Smooth muscle cell (in vitro differentiated cells): ENCODE data around the gene UNC5A. TPM values are rescaled to one million over a fixed set of nuclear protein-coding genes. Genes with fewer than 3 reads are reported as not detected.

Source experiments
- DNase-seq: peaks from one replicate; lab custom pipeline; 2025; ENCODE audit not compliant: unreplicated experiment; lab: John Stamatoyannopoulos, UW
- H2AFZ ChIP-seq: fragments of 200-600 bp; sonication (generic); 2 replicates; pipeline ENCODE4 v1.6.0; 2016; ENCODE audit warnings: antibody characterized with exemption, low read depth, mild to moderate bottlenecking
- H3F3A ChIP-seq: fragments of 200-600 bp; sonication (generic); 2 replicates; pipeline ENCODE4 v1.6.0; 2017; ENCODE audit warnings: antibody characterized with exemption, low read depth
- H3K27ac ChIP-seq: fragments of 200-600 bp; sonication (generic); 2 replicates; pipeline ENCODE4 v1.5.1; 2016; ENCODE audit warnings: low read depth, mild to moderate bottlenecking
- H3K27me3 ChIP-seq: fragments of 200-600 bp; sonication (generic); 2 replicates; pipeline ENCODE4 v1.6.1; 2016; ENCODE audit warnings: low read depth, mild to moderate bottlenecking
- H3K36me3 ChIP-seq: fragments of 200-600 bp; sonication (generic); 2 replicates; pipeline ENCODE4 v1.5.1; 2016; ENCODE audit warnings: low read depth
- H3K4me1 ChIP-seq: fragments of 200-600 bp; sonication (generic); 2 replicates; pipeline ENCODE4 v1.5.1; 2016; ENCODE audit warnings: low read depth
- H3K4me2 ChIP-seq: fragments of 200-600 bp; sonication (generic); 2 replicates; pipeline ENCODE4 v1.6.0; 2016; ENCODE audit warnings: mild to moderate bottlenecking
- H3K4me3 ChIP-seq: fragments of 200-600 bp; sonication (generic); 2 replicates; pipeline ENCODE4 v1.5.1; 2016; ENCODE audit warnings: mild to moderate bottlenecking
- H3K79me2 ChIP-seq: fragments of 200-600 bp; sonication (generic); 2 replicates; pipeline ENCODE4 v1.6.0; 2016; ENCODE audit warnings: low read depth, mild to moderate bottlenecking
- H3K9ac ChIP-seq: fragments of 200-600 bp; sonication (generic); 2 replicates; pipeline ENCODE4 v1.6.0; 2016; ENCODE audit warnings: low read depth
- H3K9me3 ChIP-seq: fragments of 200-600 bp; sonication (generic); replicated peaks from 2 replicates; pipeline ENCODE4 v1.5.1; 2016; ENCODE audit warnings: low read depth
- H4K20me1 ChIP-seq: fragments of 200-600 bp; sonication (generic); 2 replicates; pipeline ENCODE4 v1.6.0; 2016; ENCODE audit warnings: low read depth
- CTCF ChIP-seq: fragments of 200-600 bp; sonication (generic); IDR thresholded peaks from 2 replicates; pipeline ENCODE4 v1.5.1; 2017; ENCODE audit warnings: borderline replicate concordance, mild to moderate bottlenecking, antibody characterized with exemption; ENCODE audit not compliant: insufficient read depth, poor library complexity, severe bottlenecking
- WGBS: methylation state at CpG from one replicate; pipeline ENCODE4 v1.1.7; 2016; ENCODE audit warnings: low lambda C conversion rate; 5-methylcytosine and 5-hydroxymethylcytosine counted together
- polyA plus RNA-seq: library from polyadenylated mRNA; unstranded; fragments of >200 nt; fragmentation: Nextera tagmentation; extraction: Ambion mirVana; gene quantifications from 2 replicates; pipeline ENCODE4 v1.2.1, GENCODE V29; 2016
- total RNA-seq: library from RNA; depleted of rRNA; stranded (reverse); fragments of >200 nt; gene quantifications from 2 replicates; pipeline ENCODE4 v1.2.3, GENCODE V29; 2014

UNC5A gene
- total and polyA plus RNA-seq, 2 experiments from 2014 or later, result not detected

GRCh38 chr5:176825957-176826356, 15.6 kb downstream of the UNC5A start:
- Histone ChIP-seq H3K9me3 (no peaks in the 10 kb centered on the region), H3K27me3 (peaks cover 39% of the 10 kb centered on the region), H4K20me1 (no peaks in the 10 kb centered on the region), H2AFZ (no peak overlapping the region), H3F3A (no peaks in the 10 kb centered on the region), H3K36me3 (no peaks in the 10 kb centered on the region), H3K79me2 (no peaks in the 10 kb centered on the region), H3K4me2 (no peak overlapping the region), H3K4me1 (no peaks in the 10 kb centered on the region), H3K9ac (no peak overlapping the region), H3K4me3 (no peak overlapping the region), H3K27ac (no peak overlapping the region)
- no peak for DNase-seq
- TF ChIP-seq CTCF, result no peak
- WGBS, result 93% methylated on average over 4 of the region's 4 CpGs

- Histone ChIP-seq H3K27ac (no peak overlapping the region), H3K4me2 (no peak overlapping the region), H3K27me3 (peaks cover 30% of the 10 kb centered on the region), H2AFZ (no peak overlapping the region), H3K4me1 (no peaks in the 10 kb centered on the region), H4K20me1 (no peaks in the 10 kb centered on the region), H3K9me3 (no peaks in the 10 kb centered on the region), H3K79me2 (no peaks in the 10 kb centered on the region), H3K36me3 (no peaks in the 10 kb centered on the region), H3F3A (no peaks in the 10 kb centered on the region), H3K4me3 (no peak overlapping the region), H3K9ac (no peak overlapping the region)
- no peak for DNase-seq
- 87% methylated on average over 12 of the region's 14 CpGs for WGBS
- TF ChIP-seq CTCF, result no peak
These were observed 17.5 kb downstream of the UNC5A start for GRCh38 chr5:176827736-176828414.

GRCh38 chr5:176829320-176829719, 19.0 kb downstream of the UNC5A start:
- no peak overlapping the region for H2AFZ ChIP-seq
- no peaks in the 10 kb centered on the region for H3K9me3 ChIP-seq
- H3K9ac ChIP-seq, result no peak overlapping the region
- no peak overlapping the region for H3K4me2 ChIP-seq
- no peak overlapping the region for H3K4me3 ChIP-seq
- H3K27me3 ChIP-seq, result peaks cover 27% of the 10 kb centered on the region
- no peak overlapping the region for H3K27ac ChIP-seq
- no peaks in the 10 kb centered on the region for H3F3A ChIP-seq
- no peaks in the 10 kb centered on the region for H4K20me1 ChIP-seq
- H3K36me3 ChIP-seq, result no peaks in the 10 kb centered on the region
- DNase-seq, result no peak
- H3K79me2 ChIP-seq, result no peaks in the 10 kb centered on the region
- no peak for TF ChIP-seq CTCF
- H3K4me1 ChIP-seq, result no peaks in the 10 kb centered on the region
- 83% methylated on average over 1 of the region's 2 CpGs for WGBS

GRCh38 chr5:176830422-176830994, 20.1 kb downstream of the UNC5A start:
- Histone ChIP-seq H2AFZ (no peak overlapping the region), H3K36me3 (no peaks in the 10 kb centered on the region), H3K27ac (no peak overlapping the region), H4K20me1 (no peaks in the 10 kb centered on the region), H3K4me1 (no peaks in the 10 kb centered on the region), H3F3A (no peaks in the 10 kb centered on the region), H3K4me2 (no peak overlapping the region), H3K27me3 (peaks cover 22% of the 10 kb centered on the region), H3K9ac (no peak overlapping the region), H3K4me3 (no peak overlapping the region), H3K79me2 (no peaks in the 10 kb centered on the region), H3K9me3 (no peaks in the 10 kb centered on the region)
- TF ChIP-seq CTCF, result no peak
- no peak for DNase-seq
- 85% methylated on average over 13 of the region's 23 CpGs for WGBS
